GM18861 (cell line): ENCODE measurements around the gene ASB7.

Experiments
- ATAC-seq: cut with Tn5 transposase; IDR thresholded peaks from one replicate; pipeline ENCODE4 v1.9.1; 2021; ENCODE audit not compliant: unreplicated experiment

Gene ASB7

GRCh38 chr15:100683434-100683833 is 81.0 kb downstream of the ASB7 start:
- ATAC-seq = no peak

GRCh38 chr15:100684591-100684990 is 82.2 kb downstream of the ASB7 start:
- no peak for ATAC-seq

GRCh38 chr15:100686021-100686724 is 83.8 kb downstream of the ASB7 start:
- ATAC-seq = no peak

- no peak for ATAC-seq
Measured at GRCh38 chr15:100686725-100687473, 84.5 kb downstream of the ASB7 start.

- ATAC-seq = no peak
Measured at GRCh38 chr15:100687582-100688141, 85.3 kb downstream of the ASB7 start.

GRCh38 chr15:100688549-100689120 is 86.2 kb downstream of the ASB7 start:
- no peak for ATAC-seq

GRCh38 chr15:100689131-100689899 is 86.9 kb downstream of the ASB7 start:
- ATAC-seq = no peak

- no peak for ATAC-seq
Measured at GRCh38 chr15:100690032-100690794, 87.8 kb downstream of the ASB7 start.

GRCh38 chr15:100690795-100691158 is 88.4 kb downstream of the ASB7 start:
- ATAC-seq = no peak

- ATAC-seq = no peak
Measured at GRCh38 chr15:100691321-100691720, 88.9 kb downstream of the ASB7 start.

GRCh38 chr15:100692246-100692645 is 89.9 kb downstream of the ASB7 start:
- no peak for ATAC-seq

- no peak for ATAC-seq
Measured at GRCh38 chr15:100692671-100693070, 90.3 kb downstream of the ASB7 start.

GRCh38 chr15:100693451-100693850 is 91.1 kb downstream of the ASB7 start:
- no peak for ATAC-seq

- ATAC-seq = no peak
Measured at GRCh38 chr15:100694381-100695021, 92.1 kb downstream of the ASB7 start.

GRCh38 chr15:100695048-100695447 is 92.7 kb downstream of the ASB7 start:
- no peak for ATAC-seq

- no peak for ATAC-seq
Measured at GRCh38 chr15:100696452-100696851, 94.1 kb downstream of the ASB7 start.
